ENCODE measurements around the gene SMIM41. TPM values are rescaled to one million over a fixed set of nuclear protein-coding genes. Genes with fewer than 3 reads are reported as not detected.
A peak's percentile ranks its signal among the peaks of the same experiment; 100 is the strongest.
"Not testable (repeated sequence)": the region's sequence is repeated elsewhere in the genome, so short reads cannot be mapped to it uniquely, and the experiment has no call there.

Gene SMIM41
- total RNA-seq, 1 donor from 2014 or later: not detected

DNA sequence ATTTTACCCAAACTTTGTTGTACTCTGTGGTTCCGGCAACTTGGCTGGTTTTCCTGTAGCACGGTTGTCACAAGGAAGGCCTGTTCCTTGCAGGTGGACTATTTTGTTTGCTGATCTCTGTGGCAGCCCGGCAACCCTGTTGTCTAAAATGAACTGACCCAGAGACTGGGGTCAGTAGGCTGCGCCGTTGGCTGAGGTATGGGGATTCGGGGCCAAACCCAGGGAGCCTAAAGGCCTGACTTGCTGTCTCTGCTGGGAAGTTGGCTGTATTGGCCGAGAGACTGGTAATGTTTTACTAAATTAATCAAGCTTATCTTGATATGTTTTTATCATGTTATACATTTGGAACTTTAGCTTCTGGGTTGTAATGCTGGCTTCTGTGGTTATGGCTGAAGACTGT lies 13.8 kb downstream of the SMIM41 start:
- TF ChIP-seq, protein P1, sequence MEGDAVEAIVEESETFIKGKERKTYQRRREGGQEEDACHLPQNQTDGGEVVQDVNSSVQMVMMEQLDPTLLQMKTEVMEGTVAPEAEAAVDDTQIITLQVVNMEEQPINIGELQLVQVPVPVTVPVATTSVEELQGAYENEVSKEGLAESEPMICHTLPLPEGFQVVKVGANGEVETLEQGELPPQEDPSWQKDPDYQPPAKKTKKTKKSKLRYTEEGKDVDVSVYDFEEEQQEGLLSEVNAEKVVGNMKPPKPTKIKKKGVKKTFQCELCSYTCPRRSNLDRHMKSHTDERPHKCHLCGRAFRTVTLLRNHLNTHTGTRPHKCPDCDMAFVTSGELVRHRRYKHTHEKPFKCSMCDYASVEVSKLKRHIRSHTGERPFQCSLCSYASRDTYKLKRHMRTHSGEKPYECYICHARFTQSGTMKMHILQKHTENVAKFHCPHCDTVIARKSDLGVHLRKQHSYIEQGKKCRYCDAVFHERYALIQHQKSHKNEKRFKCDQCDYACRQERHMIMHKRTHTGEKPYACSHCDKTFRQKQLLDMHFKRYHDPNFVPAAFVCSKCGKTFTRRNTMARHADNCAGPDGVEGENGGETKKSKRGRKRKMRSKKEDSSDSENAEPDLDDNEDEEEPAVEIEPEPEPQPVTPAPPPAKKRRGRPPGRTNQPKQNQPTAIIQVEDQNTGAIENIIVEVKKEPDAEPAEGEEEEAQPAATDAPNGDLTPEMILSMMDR (conservative IDR thresholded peaks at IDR 0.05): no peak
- Mint-ChIP-seq H3K27me3 (ENCODE audit: low read depth) (peaks cover 59% of the 10 kb centered on the region), H3K4me3 (no peak overlapping the region), H3K36me3 (ENCODE audit: low read depth) (no peaks in the 10 kb centered on the region), H3K9me3 (peaks cover 7% of the 10 kb centered on the region), H3K4me1 (no peaks in the 10 kb centered on the region), H3K27ac (ENCODE audit: unreplicated experiment) (peak overlapping the region; percentile 22)
- no peak for DNase-seq (ENCODE audit: low read depth, low spot score)

GRCh38 chr12:52096332-52097044 lies 17.0 kb downstream of the SMIM41 start:
- no peak overlapping the region for H3K27ac Mint-ChIP-seq (ENCODE audit: unreplicated experiment)
- no peaks in the 10 kb centered on the region for H3K36me3 Mint-ChIP-seq (ENCODE audit: low read depth)
- H3K4me3 Mint-ChIP-seq: no peak overlapping the region
- TF ChIP-seq, protein P1 (conservative IDR thresholded peaks at IDR 0.05): no peak
- no peak for DNase-seq (ENCODE audit: low read depth, low spot score)
- no peaks in the 10 kb centered on the region for H3K4me1 Mint-ChIP-seq
- peaks cover 7% of the 10 kb centered on the region for H3K9me3 Mint-ChIP-seq
- peaks cover 66% of the 10 kb centered on the region for H3K27me3 Mint-ChIP-seq (ENCODE audit: low read depth)

DNA sequence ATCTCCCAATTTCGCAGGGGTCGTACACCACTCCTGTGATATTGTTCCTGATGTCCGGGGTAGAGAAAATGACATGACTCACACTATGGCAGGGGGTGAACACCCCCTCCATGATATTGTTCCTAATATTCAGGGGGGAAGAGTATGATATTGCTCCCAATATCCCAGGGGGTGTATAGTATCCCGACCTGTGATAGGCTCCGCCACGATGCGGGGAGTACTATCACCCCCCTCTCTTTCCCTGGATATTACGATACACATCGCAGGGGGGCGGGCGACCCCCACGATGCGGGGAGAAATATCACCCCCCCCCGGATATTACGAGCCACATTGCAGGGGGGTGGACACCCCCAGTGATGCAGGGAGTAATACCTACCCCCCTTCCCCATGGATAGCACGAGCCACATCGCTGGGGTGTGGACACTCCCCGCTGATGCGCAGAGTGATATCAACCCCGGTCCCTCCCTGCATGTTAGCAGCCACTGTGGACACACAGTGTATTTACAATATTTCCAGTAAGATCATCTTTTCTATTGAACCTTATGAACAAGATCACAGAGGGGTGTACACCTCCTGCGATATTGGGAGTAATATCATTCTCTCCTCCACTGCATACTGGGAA lies 17.7 kb downstream of the SMIM41 start:
- no peak overlapping the region for H3K4me3 Mint-ChIP-seq
- TF ChIP-seq, protein P1 (conservative IDR thresholded peaks at IDR 0.05): no peak
- DNase-seq (ENCODE audit: low read depth, low spot score): no peak
- H3K9me3 Mint-ChIP-seq: peaks cover 7% of the 10 kb centered on the region
- no peaks in the 10 kb centered on the region for H3K4me1 Mint-ChIP-seq
- peaks cover 66% of the 10 kb centered on the region for H3K27me3 Mint-ChIP-seq (ENCODE audit: low read depth)
- H3K36me3 Mint-ChIP-seq (ENCODE audit: low read depth): no peaks in the 10 kb centered on the region
- no peak overlapping the region for H3K27ac Mint-ChIP-seq (ENCODE audit: unreplicated experiment)

DNA sequence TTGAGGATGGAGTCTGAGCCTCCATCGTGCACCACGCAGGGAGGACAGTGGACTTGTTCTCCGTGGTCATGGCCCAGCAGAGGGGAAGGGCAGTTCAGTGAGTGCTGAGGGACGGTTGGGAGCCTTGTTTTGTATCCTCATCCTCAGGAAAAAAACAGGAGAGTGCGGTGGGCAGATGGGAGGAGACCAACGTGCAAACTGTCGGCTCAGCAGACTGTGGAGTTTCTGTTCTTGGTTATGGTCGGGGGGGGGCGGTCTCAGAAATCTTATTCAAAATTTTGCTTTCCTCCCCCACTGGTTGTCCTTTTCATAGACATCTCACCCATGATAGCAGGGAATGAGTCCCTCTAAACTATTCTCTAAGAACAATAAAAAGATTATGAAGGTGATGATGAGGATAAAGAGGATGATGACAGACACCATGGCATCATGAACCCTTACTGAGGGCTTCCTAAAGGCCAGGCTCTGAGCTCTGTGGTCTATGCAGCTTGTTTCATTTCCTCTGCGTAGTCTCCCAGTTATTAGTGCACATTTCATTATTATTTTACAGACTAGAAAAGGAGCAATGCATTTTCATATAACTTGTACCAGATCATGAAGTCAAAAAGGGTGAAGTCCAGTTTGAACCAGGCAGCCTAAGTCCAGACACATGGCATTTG lies 25.1 kb downstream of the SMIM41 start:
- peaks cover 78% of the 10 kb centered on the region for H3K27me3 Mint-ChIP-seq (ENCODE audit: low read depth)
- H3K4me1 Mint-ChIP-seq; H3K27ac Mint-ChIP-seq (ENCODE audit: unreplicated experiment); H3K4me3 Mint-ChIP-seq; H3K36me3 Mint-ChIP-seq (ENCODE audit: low read depth); DNase-seq (ENCODE audit: low read depth, low spot score); H3K9me3 Mint-ChIP-seq: not testable (repeated sequence)

DNA sequence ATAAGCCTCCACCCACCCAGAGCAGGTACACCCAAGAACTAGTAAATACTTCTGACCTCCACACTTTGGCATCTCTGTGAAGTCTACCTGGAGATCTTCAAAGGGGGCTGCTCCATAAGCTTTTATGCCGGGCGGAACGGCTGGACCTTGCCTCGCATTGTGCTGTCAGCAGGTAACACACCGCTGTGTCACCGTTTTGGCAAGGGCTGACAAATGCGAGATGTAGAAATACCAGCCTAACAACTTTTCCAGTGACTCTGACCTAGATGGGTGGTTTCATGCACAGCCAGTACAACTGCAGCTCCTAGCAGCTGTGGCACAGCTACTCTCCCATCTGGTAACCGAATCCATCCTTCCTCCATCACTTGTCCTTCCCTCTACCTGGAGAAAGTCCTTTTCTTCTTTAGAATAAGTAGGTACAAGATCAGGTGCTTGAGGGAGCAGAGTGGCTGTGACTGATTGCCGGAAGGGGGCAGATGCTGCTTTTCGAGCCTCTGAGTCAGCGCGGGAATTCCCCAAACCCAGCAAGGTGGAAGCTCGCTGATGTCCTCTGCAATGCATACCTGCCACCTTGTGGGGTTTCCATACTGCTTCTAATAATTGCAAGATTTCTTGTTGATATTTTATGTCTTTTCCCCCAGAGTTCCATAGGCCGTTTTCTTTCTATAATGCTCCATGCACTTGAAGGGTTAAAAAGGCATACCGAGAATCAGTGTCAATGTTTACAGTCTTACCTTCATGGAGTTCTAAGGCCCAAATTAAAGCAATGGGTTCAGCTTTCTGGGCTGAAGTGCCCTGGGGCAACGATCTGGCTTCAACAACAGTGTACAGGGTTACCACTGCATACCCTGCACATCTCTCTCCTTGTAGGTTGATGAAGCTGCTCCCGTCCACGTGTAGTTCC lies 37.0 kb downstream of the SMIM41 start:
- Mint-ChIP-seq H3K4me1 (peaks cover 23% of the 10 kb centered on the region), H3K27me3 (ENCODE audit: low read depth) (peaks cover 14% of the 10 kb centered on the region), H3K27ac (ENCODE audit: unreplicated experiment) (peak overlapping the region; percentile 60)
- H3K36me3 Mint-ChIP-seq (ENCODE audit: low read depth); H3K4me3 Mint-ChIP-seq; DNase-seq (ENCODE audit: low read depth, low spot score); H3K9me3 Mint-ChIP-seq: not testable (repeated sequence)

- not testable (repeated sequence) for H3K9me3 Mint-ChIP-seq
- H3K4me1 Mint-ChIP-seq: peaks cover 32% of the 10 kb centered on the region
Measured at GRCh38 chr12:52117806-52118475, 38.4 kb downstream of the SMIM41 start.

More at GRCh38 chr12:52117806-52118475, 38.4 kb downstream of the SMIM41 start:
- DNase-seq (ENCODE audit: low read depth, low spot score); H3K4me3 Mint-ChIP-seq; H3K36me3 Mint-ChIP-seq (ENCODE audit: low read depth); H3K27ac Mint-ChIP-seq (ENCODE audit: unreplicated experiment): not testable (repeated sequence)
- H3K27me3 Mint-ChIP-seq (ENCODE audit: low read depth): peaks cover 16% of the 10 kb centered on the region
